ENCODE data around the gene CBX3. TPM values are rescaled to one million over a fixed set of nuclear protein-coding genes. Genes with fewer than 3 reads are reported as not detected.

CBX3 gene
- total and polyA plus RNA-seq, 10 of the 15 experiments (the other 5 are each of a cell fraction or from before 2014, with no cell fraction given), result 153 to 307 (median 225) TPM

- Histone ChIP-seq H3K9me3 (replicated peaks; ENCODE audit: control insufficient read depth, insufficient read depth, low read length) (no peaks in the 10 kb centered on the region), H3K27ac (ENCODE audit: control insufficient read depth, insufficient read depth) (no peak overlapping the region), H3K79me2 (ENCODE audit: control insufficient read depth, insufficient read depth, low read length) (no peaks in the 10 kb centered on the region), H3K9ac (ENCODE audit: control insufficient read depth, insufficient read depth, low read length) (no peak overlapping the region), H3K27me3 (replicated peaks in 1 of 2; ENCODE audit: control insufficient read depth in 2 of 2, insufficient read depth in 2 of 2, low read length in 1 of 2) (no peaks in the 10 kb centered on the region), H3K36me3 (ENCODE audit: control insufficient read depth in 2 of 2, insufficient read depth in 2 of 2, low read length in 1 of 2) (peaks cover 0 to 6% of the 10 kb centered on the region in 2 experiments; a peak in 2 of 4 replicates), H3K4me1 (ENCODE audit: control insufficient read depth, insufficient read depth, low read length) (no peaks in the 10 kb centered on the region), H3K4me3 (no peak overlapping the region), H3K4me2 (ENCODE audit: control insufficient read depth, insufficient read depth) (no peak overlapping the region), H2AFZ (ENCODE audit: control insufficient read depth, low read depth, low read length) (no peak overlapping the region), H4K20me1 (ENCODE audit: control insufficient read depth, insufficient read depth) (no peaks in the 10 kb centered on the region)
- POLR2A ChIA-PET, result interaction anchor here (0.6 to 4.7 kb wide), 5 partner anchors 8 to 22 kb away, joined by 3 to 25 read pairs (median 7); no protein-coding TSS in a partner anchor
- BruUV-seq (replicated peaks), result no TSS peak
- RAD21 ChIA-PET (ENCODE audit: unreplicated experiment), result interaction anchor here (1.3 to 2.7 kb wide), 4 partner anchors 12 to 89 kb away, joined by 3 to 17 read pairs (median 6); no protein-coding TSS in a partner anchor
- intact Hi-C loops (cut with micrococcal nuclease; ENCODE audit: unreplicated experiment), result no loop called here
- SMC1A ChIA-PET (ENCODE audit: uncharacterized antibody, unreplicated experiment), result interaction anchor here (0.6 to 3.3 kb wide), 9 partner anchors 9 to 90 kb away, joined by 3 to 17 read pairs (median 4); no protein-coding TSS in a partner anchor
- TF ChIP-seq IKZF2 (IDR thresholded peaks at IDR 0.05), result no peak
- TF ChIP-seq POLR2AphosphoS5 (IDR thresholded peaks at IDR 0.05; ENCODE audit: low read length), result peak; percentile 45; the same call in 1 of the 2 replicates
- ATAC-seq (no peak), DNase-seq (ENCODE audit: low read depth, low spot score) (no peak), FAIRE-seq (no peak)
- in situ Hi-C loops (cut with MboI), result no loop called here
- CTCF ChIA-PET, result interaction anchor here (0.8 to 5.7 kb wide), 5 partner anchors 8 to 89 kb away, joined by 3 to 25 read pairs (median 7); no protein-coding TSS in a partner anchor
- 96% methylated on average over 5 of the region's 5 CpGs for WGBS (ENCODE audit: insufficient coverage, insufficient replicate concordance, low lambda C conversion rate, missing lambda C conversion rate)
Measured at GRCh38 chr7:26180792-26181198, 20.8 kb upstream of the CBX3 start.

- Histone ChIP-seq H4K20me1 (ENCODE audit: control insufficient read depth, insufficient read depth) (no peaks in the 10 kb centered on the region), H3K4me3 (no peak overlapping the region), H3K36me3 (ENCODE audit: control insufficient read depth in 2 of 2, insufficient read depth in 2 of 2, low read length in 1 of 2) (peaks cover 0 to 6% of the 10 kb centered on the region in 2 experiments; a peak in 2 of 4 replicates), H3K9me3 (replicated peaks; ENCODE audit: control insufficient read depth, insufficient read depth, low read length) (no peaks in the 10 kb centered on the region), H3K4me2 (ENCODE audit: control insufficient read depth, insufficient read depth) (no peak overlapping the region), H3K9ac (ENCODE audit: control insufficient read depth, insufficient read depth, low read length) (no peak overlapping the region), H2AFZ (ENCODE audit: control insufficient read depth, low read depth, low read length) (no peak overlapping the region), H3K27ac (ENCODE audit: control insufficient read depth, insufficient read depth) (no peak overlapping the region), H3K4me1 (ENCODE audit: control insufficient read depth, insufficient read depth, low read length) (no peaks in the 10 kb centered on the region; the same call in 1 of the 2 replicates), H3K79me2 (ENCODE audit: control insufficient read depth, insufficient read depth, low read length) (no peaks in the 10 kb centered on the region), H3K27me3 (replicated peaks in 1 of 2; ENCODE audit: control insufficient read depth in 2 of 2, insufficient read depth in 2 of 2, low read length in 1 of 2) (no peaks in the 10 kb centered on the region)
- no peak for DNase-seq (ENCODE audit: low read depth, low spot score)
- in situ Hi-C loops (cut with MboI) (no loop called here), intact Hi-C loops (cut with micrococcal nuclease; ENCODE audit: unreplicated experiment) (no loop called here)
- CTCF ChIA-PET, result interaction anchor here (0.7 to 5.7 kb wide), 6 partner anchors 10 to 289 kb away, joined by 3 to 25 read pairs (median 4); no protein-coding TSS in a partner anchor
- BruUV-seq (replicated peaks), result no TSS peak
- WGBS (ENCODE audit: insufficient coverage, insufficient replicate concordance, low lambda C conversion rate, missing lambda C conversion rate), result 80% methylated on average over 3 of the region's 3 CpGs
- RAD21 ChIA-PET (ENCODE audit: unreplicated experiment), result interaction anchor here (1.3 to 2.7 kb wide), 4 partner anchors 11 to 90 kb away, joined by 3 to 17 read pairs (median 6); no protein-coding TSS in a partner anchor
- POLR2A ChIA-PET, result interaction anchor here (2.5 to 4.7 kb wide), 3 partner anchors 10 to 15 kb away, joined by 9 to 25 read pairs (median 17); no protein-coding TSS in a partner anchor
- ATAC-seq, result no peak
- no peak for FAIRE-seq
- SMC1A ChIA-PET (ENCODE audit: uncharacterized antibody, unreplicated experiment), result interaction anchor here (0.6 to 3.3 kb wide), 8 partner anchors 8 to 213 kb away, joined by 3 to 17 read pairs (median 4); no protein-coding TSS in a partner anchor
- no peak for TF ChIP-seq FOS (IDR thresholded peaks at IDR 0.05; ENCODE audit: borderline replicate concordance, extremely low read depth, insufficient read length)
- no peak for TF ChIP-seq ATF3 (IDR thresholded peaks at IDR 0.05; ENCODE audit: borderline replicate concordance, extremely low read depth, low read depth, low read length)
- no peak for TF ChIP-seq WRNIP1 (IDR thresholded peaks at IDR 0.05; ENCODE audit: borderline replicate concordance, low read depth, low read length)
- TF ChIP-seq FOXK2 (IDR thresholded peaks at IDR 0.05), result no peak
- no peak for TF ChIP-seq IRF3 (IDR thresholded peaks at IDR 0.05)
- TF ChIP-seq MLLT1 (IDR thresholded peaks at IDR 0.05), result no peak
- TF ChIP-seq EP300 (IDR thresholded peaks at IDR 0.05; ENCODE audit: borderline replicate concordance in 1 of 2, control insufficient read depth in 1 of 2, low read depth in 2 of 2, low read length in 2 of 2), result no peak
- no peak for TF ChIP-seq CHD1 (IDR thresholded peaks at IDR 0.05; ENCODE audit: low read depth, low read length)
- no peak for TF ChIP-seq IKZF2 (IDR thresholded peaks at IDR 0.05)
- TF ChIP-seq MAX (IDR thresholded peaks at IDR 0.05; ENCODE audit: low read depth, low read length), result no peak
Measured at GRCh38 chr7:26181474-26182227, 19.9 kb upstream of the CBX3 start.

All from GM12878 (cell line).